Activated naive CD4-positive, alpha-beta T cell treated with anti-CD3 and anti-CD28 coated beads for 36 hours (primary cell): ENCODE data around the gene PPP4R2. TPM values are rescaled to one million over a fixed set of nuclear protein-coding genes. Genes with fewer than 3 reads are reported as not detected.
A peak's percentile ranks its signal among the peaks of the same experiment; 100 is the strongest.

Source experiments
- CTCF ChIA-PET: fragments of 350-600 bp; sonication (Branson Sonifier 250); formaldehyde crosslinking; loops from one replicate; lab custom pipeline; 2021; ENCODE audit warnings: antibody characterized with exemption; lab: Charles Lee
- DNase-seq: peaks from one replicate; pipeline ENCODE4 v3.0.0-alpha.2; 2020
- H3K27ac Mint-ChIP-seq: one replicate; pipeline ENCODE4 v1.8.0; 2021; ENCODE audit warnings: mild to moderate bottlenecking, mixed read lengths
- H3K27me3 Mint-ChIP-seq: one replicate; pipeline ENCODE4 v1.8.0; 2021; ENCODE audit warnings: low read depth, mixed read lengths
- H3K36me3 Mint-ChIP-seq: one replicate; pipeline ENCODE4 v1.8.0; 2021; ENCODE audit warnings: low read depth, mixed read lengths
- H3K4me1 Mint-ChIP-seq: one replicate; pipeline ENCODE4 v1.8.0; 2021; ENCODE audit warnings: low read depth, mixed read lengths
- H3K4me3 Mint-ChIP-seq: one replicate; pipeline ENCODE4 v1.8.0; 2021; ENCODE audit warnings: mild to moderate bottlenecking, moderate library complexity, mixed read lengths
- H3K9me3 Mint-ChIP-seq: one replicate; pipeline ENCODE4 v1.8.0; 2021; ENCODE audit warnings: mixed read lengths
- intact Hi-C: fragments of 100-400 bp; cut with micrococcal nuclease; formaldehyde crosslinking; loops from one replicate; pipeline ENCODE4 v1.15.1; 2023
- total RNA-seq, 2 experiments: library from RNA; stranded (reverse); gene quantifications; one replicate each; pipeline ENCODE4 v1.2.3, GENCODE V29; 2021

Gene PPP4R2
- total RNA-seq, 2 experiments from 2014 or later = 68.1 to 71.6 TPM

DNA sequence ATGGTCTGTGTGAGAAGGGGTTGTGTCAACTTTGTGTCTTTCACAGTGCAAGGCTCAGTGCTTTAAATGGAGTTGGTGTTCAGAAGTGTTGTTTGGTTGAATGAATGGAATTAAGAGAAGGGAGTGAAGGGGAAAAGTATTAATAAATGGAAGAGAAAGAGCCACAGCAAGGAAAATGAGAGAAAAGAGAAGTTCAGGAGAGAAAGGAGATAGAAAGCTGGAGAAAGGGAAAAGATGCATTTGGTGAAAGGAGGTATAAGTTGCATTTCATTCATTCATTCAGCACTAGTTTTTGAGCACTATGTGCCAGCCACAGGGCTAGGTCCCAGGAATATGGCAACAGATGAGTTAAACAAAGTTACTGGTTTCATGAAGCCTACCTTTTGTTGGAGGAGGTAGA is 34.3 kb upstream of the PPP4R2 start:
- Mint-ChIP-seq H3K27ac (no peak overlapping the region), H3K4me3 (no peak overlapping the region), H3K4me1 (peaks cover 34% of the 10 kb centered on the region), H3K36me3 (peaks cover 1% of the 10 kb centered on the region), H3K27me3 (no peaks in the 10 kb centered on the region), H3K9me3 (no peaks in the 10 kb centered on the region)
- intact Hi-C loops = no loop called here
- CTCF ChIA-PET = no interaction called here
- no peak for DNase-seq

DNA sequence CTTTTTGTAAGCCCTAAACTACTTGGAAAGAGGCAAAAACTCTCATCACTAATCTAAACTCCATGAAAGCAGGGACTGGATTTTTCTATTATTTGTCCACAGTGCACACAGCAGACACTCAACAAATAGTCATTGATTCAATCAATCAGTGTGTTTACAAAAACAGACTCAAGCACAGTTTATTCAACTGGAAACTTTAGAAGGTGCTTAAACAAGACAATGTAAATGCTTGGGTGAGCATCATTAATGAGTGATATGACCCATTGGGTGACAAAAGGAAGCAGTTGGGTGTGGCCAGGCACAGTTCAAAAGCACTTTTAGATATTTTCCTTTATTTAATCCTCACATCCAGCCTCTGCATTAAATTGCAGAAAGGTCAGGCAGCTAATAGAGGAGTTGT is 32.0 kb upstream of the PPP4R2 start:
- H3K4me3 Mint-ChIP-seq = no peak overlapping the region
- peaks cover 1% of the 10 kb centered on the region for H3K36me3 Mint-ChIP-seq
- CTCF ChIA-PET = interaction anchor here (0.7 to 1.1 kb wide), 2 partner anchors 92 to 100 kb away, joined by 3 to 4 read pairs; no protein-coding TSS in a partner anchor
- H3K9me3 Mint-ChIP-seq = no peaks in the 10 kb centered on the region
- peaks cover 34% of the 10 kb centered on the region for H3K4me1 Mint-ChIP-seq
- no peaks in the 10 kb centered on the region for H3K27me3 Mint-ChIP-seq
- intact Hi-C loops = loop anchor here (1.0 kb wide), 1 partner anchor 33 kb away; no protein-coding TSS in a partner anchor
- DNase-seq = no peak
- H3K27ac Mint-ChIP-seq = no peak overlapping the region

DNA sequence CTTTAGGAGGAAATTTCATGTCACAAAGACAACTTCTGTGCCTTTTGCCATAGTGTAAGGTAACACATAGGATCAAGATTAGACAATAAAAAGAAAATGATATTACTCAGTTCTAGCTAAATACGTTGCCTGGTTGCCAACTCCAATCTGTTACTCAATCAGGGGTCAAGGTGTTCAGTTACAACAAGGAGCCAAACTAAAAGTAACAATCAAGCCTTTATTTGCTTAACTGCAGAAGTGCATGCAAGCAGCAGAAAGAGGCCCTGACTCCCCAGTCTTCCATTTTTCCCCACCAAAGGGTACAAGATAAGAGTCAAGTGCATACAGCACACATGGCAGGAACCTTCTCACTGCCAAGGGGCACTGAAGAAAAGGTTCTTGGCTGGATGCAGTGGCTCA is 28.3 kb upstream of the PPP4R2 start:
- no peak overlapping the region for H3K27ac Mint-ChIP-seq
- CTCF ChIA-PET = no interaction called here
- no peaks in the 10 kb centered on the region for H3K27me3 Mint-ChIP-seq
- DNase-seq = no peak
- H3K9me3 Mint-ChIP-seq = no peaks in the 10 kb centered on the region
- peaks cover 1% of the 10 kb centered on the region for H3K36me3 Mint-ChIP-seq
- peaks cover 21% of the 10 kb centered on the region for H3K4me1 Mint-ChIP-seq
- H3K4me3 Mint-ChIP-seq = no peak overlapping the region
- intact Hi-C loops = no loop called here

DNA sequence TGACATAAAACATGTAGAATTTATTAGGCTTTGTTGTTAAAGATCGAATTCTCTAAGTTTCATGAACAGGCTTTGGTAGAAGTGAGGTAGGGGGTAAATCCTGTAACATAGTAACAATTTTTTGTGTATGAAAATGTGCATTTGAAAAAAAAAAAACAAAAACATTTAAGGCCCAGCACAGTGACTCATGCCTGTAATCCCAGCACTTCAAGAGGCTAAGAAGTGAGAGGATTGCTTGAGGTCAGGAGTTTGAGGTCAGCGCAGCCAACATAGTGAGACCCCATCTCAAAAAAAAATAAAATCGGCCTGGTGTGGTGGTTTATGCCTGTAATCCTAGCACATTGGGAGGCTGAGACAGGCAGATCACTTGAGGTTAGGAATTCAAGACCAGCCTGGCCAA is 26.8 kb upstream of the PPP4R2 start:
- Mint-ChIP-seq H3K4me1 (peaks cover 22% of the 10 kb centered on the region), H3K36me3 (peaks cover 1% of the 10 kb centered on the region), H3K27ac (no peak overlapping the region), H3K4me3 (no peak overlapping the region), H3K9me3 (no peaks in the 10 kb centered on the region), H3K27me3 (no peaks in the 10 kb centered on the region)
- CTCF ChIA-PET = no interaction called here
- intact Hi-C loops = no loop called here
- DNase-seq = no peak

DNA sequence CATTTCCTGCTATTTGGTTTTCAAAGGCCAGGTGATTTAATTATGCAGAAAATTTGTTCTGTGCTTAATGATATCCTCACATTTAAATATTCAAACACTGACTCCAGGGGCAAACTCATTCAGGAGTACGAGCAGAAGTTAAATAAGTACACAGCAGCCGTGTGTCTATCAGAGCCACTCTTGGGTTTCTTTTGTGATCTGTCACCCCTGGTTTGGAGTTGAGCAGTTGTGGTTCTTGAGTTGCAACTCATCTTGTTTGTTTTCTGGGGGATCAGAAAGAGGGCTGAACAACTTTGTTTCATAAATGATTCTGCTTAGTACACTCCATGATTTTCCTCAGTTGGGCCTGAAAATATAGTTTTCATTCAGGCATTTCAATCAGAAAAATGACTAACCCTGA is 25.7 kb upstream of the PPP4R2 start:
- no peak overlapping the region for H3K27ac Mint-ChIP-seq
- intact Hi-C loops = no loop called here
- H3K36me3 Mint-ChIP-seq = no peaks in the 10 kb centered on the region
- peaks cover 10% of the 10 kb centered on the region for H3K4me1 Mint-ChIP-seq
- CTCF ChIA-PET = no interaction called here
- no peaks in the 10 kb centered on the region for H3K9me3 Mint-ChIP-seq
- DNase-seq = no peak
- no peak overlapping the region for H3K4me3 Mint-ChIP-seq
- no peaks in the 10 kb centered on the region for H3K27me3 Mint-ChIP-seq

DNA sequence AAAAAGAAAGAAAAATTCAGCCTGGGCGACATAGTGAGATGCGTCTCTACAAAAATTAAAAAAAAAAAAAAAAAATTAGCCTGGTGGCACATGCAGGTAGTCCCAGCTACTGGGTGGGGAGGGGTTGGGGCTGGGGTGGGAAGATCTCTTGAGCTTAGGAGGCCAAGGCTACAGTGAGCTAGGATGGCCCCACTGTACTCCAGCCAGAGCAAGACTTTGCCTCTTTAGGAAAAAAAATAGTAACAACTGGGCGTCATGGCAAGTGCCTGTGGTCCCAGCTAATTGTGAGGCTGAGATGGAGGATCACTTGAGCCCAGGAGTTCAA is 23.9 kb upstream of the PPP4R2 start:
- CTCF ChIA-PET = no interaction called here
- no peaks in the 10 kb centered on the region for H3K27me3 Mint-ChIP-seq
- peaks cover 10% of the 10 kb centered on the region for H3K4me1 Mint-ChIP-seq
- H3K27ac Mint-ChIP-seq = no peak overlapping the region
- no peak overlapping the region for H3K4me3 Mint-ChIP-seq
- no peak for DNase-seq
- no peaks in the 10 kb centered on the region for H3K36me3 Mint-ChIP-seq
- intact Hi-C loops = no loop called here
- H3K9me3 Mint-ChIP-seq = no peaks in the 10 kb centered on the region

DNA sequence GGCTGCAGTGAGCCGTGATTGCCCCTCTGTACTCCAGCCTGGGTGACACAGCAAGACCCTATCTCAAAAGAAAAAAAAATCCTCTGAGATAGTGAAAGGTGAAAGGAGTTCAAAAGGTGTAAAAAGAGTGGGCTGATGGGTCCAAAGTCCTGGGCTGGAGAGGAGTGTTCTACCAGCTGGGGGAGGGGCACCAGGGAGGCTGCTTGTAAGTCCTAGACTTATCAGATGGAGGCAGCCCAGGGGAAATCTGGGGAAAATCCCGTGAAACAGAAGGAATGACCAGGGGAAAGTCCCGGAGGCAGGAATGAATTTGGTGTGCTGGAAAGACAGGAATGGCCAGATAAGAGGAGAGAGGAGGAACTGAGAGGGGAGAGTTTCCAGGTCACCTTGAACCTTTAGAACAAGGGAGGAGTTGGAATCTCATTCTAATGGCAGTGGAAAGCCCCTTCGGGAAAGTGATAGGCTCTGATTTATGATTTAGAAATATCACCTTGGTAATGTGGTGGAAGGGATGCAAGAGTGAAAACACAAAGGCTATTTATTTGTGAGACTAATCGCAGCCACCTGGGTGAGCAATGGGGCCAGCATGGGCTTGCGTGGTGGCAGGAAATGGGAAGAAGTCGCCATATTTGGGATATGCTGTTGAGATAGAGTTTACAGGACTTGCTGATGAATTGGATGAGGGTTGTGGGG is 23.4 kb upstream of the PPP4R2 start:
- Mint-ChIP-seq H3K4me3 (no peak overlapping the region), H3K9me3 (no peaks in the 10 kb centered on the region), H3K4me1 (peaks cover 10% of the 10 kb centered on the region), H3K27me3 (no peaks in the 10 kb centered on the region), H3K36me3 (no peaks in the 10 kb centered on the region), H3K27ac (no peak overlapping the region)
- CTCF ChIA-PET = no interaction called here
- no peak for DNase-seq
- intact Hi-C loops = no loop called here

DNA sequence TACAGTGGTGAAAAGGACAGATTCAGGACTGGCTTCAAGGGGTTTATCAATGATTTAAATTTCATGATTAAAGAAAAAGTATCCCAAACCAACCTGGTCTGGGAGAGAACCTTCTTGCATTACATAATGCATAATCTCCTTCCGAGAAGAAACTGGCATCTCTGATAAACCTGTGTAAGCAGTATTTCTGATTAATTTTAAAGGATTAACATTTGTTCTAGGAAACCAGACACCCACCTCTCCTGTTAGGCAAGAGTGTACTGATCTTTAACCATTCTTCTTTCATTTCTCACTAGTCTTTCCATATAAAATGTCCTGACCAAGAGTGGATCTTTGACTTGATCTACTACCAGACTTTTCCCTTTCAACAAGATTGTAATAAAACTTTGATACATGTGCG is 22.8 kb upstream of the PPP4R2 start:
- Mint-ChIP-seq H3K4me3 (no peak overlapping the region), H3K4me1 (peaks cover 10% of the 10 kb centered on the region), H3K9me3 (no peaks in the 10 kb centered on the region), H3K27ac (no peak overlapping the region), H3K27me3 (no peaks in the 10 kb centered on the region), H3K36me3 (no peaks in the 10 kb centered on the region)
- no peak for DNase-seq
- intact Hi-C loops = no loop called here
- CTCF ChIA-PET = no interaction called here

DNA sequence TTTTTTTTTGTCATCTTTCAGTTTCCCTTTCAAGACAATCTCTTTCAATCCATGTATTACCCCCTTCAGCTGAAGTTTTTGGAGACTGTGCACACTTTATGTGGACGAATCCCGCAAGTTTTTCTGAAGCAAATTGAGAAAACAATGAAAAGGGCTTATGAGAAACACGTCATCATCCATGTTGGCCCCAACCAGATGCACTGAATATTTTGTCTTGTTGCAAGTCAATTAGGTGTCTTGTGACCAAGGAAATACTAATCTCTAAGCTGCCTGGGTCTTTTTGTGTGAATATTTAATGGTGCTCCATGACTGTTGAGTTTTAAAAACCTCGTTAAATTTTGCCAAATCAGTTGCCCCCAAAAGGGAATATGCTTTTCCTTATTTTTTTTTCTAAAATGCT is 21.7 kb upstream of the PPP4R2 start:
- Mint-ChIP-seq H3K27ac (no peak overlapping the region), H3K4me3 (no peak overlapping the region), H3K4me1 (peaks cover 10% of the 10 kb centered on the region), H3K9me3 (no peaks in the 10 kb centered on the region), H3K27me3 (no peaks in the 10 kb centered on the region), H3K36me3 (no peaks in the 10 kb centered on the region)
- no peak for DNase-seq
- intact Hi-C loops = no loop called here
- CTCF ChIA-PET = interaction anchor here (1.0 kb wide), 1 partner anchor 82 kb away, joined by 3 read pairs; no protein-coding TSS in a partner anchor

DNA sequence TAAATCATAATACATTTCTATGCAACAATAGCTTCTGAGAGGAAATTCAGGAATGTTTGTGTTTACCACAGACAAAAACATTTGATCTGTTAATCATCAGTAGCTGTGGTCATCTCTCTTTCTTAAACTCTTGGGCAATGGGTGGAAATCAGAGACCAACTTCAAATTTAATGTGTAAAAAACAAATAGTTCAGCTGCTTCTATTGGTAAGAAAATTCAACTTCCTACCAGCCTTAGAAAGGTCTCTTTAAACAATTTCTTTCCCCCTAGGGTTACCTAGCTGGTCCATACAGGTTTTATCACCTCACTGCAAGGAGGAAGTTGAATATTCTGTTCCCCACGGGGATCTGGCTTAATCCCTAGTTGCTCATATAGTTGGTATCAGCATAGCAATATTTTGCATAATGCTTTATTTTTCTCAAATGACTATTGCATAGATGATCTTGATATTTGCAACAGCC is 20.3 kb upstream of the PPP4R2 start:
- Mint-ChIP-seq H3K4me3 (no peak overlapping the region), H3K4me1 (peaks cover 10% of the 10 kb centered on the region), H3K36me3 (no peaks in the 10 kb centered on the region), H3K27ac (no peak overlapping the region), H3K27me3 (no peaks in the 10 kb centered on the region), H3K9me3 (no peaks in the 10 kb centered on the region)
- intact Hi-C loops = loop anchor here (2.0 kb wide), 2 partner anchors 26 to 60 kb away; no protein-coding TSS in a partner anchor
- CTCF ChIA-PET = no interaction called here
- no peak for DNase-seq

DNA sequence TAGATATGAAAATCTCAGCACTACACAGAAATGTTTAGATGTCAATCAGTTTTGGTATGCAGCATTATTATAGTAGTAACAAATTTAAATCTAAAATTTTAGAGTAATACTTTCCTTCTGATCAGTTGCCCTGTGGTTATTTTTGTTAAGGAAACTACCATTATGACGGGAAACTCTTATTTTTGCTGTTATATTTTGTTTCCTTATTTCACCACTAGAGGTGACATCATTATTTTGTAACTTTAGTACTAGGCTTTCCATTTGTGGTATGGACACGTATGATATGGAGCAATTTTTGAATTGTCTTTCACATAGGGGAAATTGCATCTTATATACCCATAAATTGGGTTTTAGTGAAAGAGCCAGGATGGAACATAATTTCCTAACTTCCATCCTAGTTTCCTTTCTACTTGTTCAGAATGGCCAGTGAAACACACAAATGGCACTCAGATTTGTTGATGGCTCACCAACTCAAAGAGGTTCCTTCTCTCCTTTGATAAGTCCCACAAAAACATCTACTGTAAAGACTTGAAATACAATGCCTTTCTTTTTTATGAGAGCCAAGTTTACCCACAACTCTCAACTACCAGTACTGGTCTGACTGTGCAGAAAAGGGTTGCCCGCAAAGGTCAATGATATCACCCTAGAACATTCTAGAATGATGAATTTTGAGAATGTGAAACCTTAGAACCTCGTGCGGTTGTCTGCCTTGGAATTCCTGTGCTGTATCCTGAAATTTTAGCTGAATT is 19.4 kb upstream of the PPP4R2 start:
- H3K27me3 Mint-ChIP-seq = no peaks in the 10 kb centered on the region
- CTCF ChIA-PET = no interaction called here
- peak; percentile 21 for DNase-seq
- H3K4me3 Mint-ChIP-seq = no peak overlapping the region
- H3K27ac Mint-ChIP-seq = no peak overlapping the region
- H3K4me1 Mint-ChIP-seq = peaks cover 10% of the 10 kb centered on the region
- intact Hi-C loops = loop anchor here (1.0 to 2.0 kb wide), 5 partner anchors 11 to 60 kb away; no protein-coding TSS in a partner anchor
- no peaks in the 10 kb centered on the region for H3K36me3 Mint-ChIP-seq
- H3K9me3 Mint-ChIP-seq = no peaks in the 10 kb centered on the region

DNA sequence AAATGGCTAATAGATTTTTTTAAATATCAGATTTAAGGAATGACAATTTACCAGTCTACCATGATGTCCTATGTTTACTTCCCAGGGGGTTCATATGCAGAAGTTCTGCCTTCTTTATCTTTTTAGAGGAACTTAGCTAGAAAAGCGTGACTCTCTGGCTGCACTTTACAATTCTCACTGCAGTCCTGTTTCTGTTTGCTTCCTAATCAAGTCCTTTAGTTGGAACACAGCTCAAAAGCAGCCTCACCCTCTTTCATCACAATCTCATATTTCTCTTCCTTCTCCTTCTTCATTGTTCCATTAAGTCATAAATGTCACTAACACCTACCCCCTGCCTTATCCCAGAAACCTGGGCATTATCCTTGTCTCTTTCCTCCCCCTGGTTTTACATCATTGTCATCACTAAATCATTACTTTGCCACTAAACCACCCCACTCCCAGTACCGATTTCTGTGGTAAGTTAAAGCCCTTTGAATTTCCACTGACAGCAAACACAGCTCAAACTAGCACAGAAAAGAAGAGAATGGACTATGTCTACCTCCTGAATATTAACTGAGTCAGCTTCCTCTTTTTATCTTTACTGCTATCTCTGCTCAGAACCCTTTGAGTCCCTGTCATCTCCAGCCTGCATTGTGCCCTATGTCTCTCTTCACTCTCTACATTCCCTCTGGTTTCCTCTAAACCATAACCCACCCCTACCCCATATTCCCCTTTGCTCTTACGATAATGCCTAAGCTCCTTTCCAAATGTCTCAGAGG is 13.8 kb upstream of the PPP4R2 start:
- DNase-seq = no peak
- H3K27ac Mint-ChIP-seq = no peak overlapping the region
- no peaks in the 10 kb centered on the region for H3K4me1 Mint-ChIP-seq
- H3K9me3 Mint-ChIP-seq = peaks cover 8% of the 10 kb centered on the region
- no peak overlapping the region for H3K4me3 Mint-ChIP-seq
- intact Hi-C loops = no loop called here
- CTCF ChIA-PET = no interaction called here
- H3K36me3 Mint-ChIP-seq = peaks cover 2% of the 10 kb centered on the region
- peaks cover 2% of the 10 kb centered on the region for H3K27me3 Mint-ChIP-seq
